HS-5 (cell line): ENCODE data around the gene MARCHF2.

ENCODE experiments used
- DNase-seq: peaks from one replicate; pipeline ENCODE4 v3.0.0-alpha.2; 2012; ENCODE audit warnings: low read depth

The MARCHF2 gene

DNA sequence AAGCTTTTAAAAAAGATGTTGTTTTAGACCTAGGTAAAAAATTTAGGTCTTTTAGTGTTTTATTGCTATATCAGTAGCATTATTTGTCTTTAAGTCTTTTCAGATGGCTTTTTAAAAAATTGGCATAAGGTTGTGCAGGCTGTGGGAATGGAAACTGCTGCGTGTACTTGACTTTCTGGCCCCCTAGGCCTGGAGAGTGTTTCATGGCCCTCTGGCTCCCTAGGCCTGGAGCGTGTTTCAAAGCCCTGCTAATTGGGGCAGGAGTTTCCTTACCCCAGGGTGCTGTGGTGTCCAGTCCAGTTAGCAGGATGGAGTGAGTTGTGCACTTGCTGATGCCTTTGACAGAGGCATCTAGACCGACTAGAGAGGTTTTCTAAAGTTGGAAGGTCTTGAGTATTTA, 65.5 kb downstream of the MARCHF2 start:
- no peak for DNase-seq

DNA sequence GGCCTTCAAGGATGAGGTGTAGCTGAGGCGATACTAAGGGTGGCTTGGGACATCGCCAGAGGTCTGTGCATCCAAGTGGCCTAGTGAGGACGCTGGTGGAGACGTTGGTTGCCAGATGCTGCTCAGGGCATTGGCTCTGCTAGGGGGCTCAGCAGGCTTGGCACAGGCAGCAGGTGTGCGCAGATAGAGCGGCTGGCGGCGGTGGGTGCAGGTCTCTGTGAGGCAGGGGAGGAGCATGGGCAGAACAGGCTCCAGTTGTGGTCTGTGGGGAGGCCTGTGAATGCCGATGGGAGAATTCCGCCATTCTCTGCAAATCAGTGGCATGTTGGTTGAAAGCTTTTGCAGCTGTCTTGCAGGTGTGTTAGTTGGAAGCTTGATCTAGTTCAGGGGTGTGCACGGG, 68.1 kb downstream of the MARCHF2 start:
- no peak for DNase-seq

DNA sequence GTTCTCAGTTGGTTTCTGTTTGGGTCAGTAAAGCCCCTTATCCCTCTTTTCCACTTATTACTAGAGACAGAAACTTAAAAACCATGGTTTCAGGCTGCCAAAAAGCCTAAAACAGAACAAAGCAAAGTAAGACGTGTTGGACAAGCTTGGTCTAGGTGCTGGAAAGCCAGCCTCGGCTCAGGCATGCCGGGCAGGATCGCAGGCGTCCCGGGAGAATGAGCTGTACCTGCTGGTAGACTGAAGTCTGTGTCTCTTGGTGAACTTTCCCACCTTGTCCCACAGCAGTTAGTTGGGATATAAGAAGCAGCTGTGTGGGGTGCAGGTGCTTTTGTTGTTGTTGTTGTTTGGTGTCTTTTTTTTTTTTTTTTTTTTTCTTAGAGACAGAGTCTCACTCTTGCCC, 68.5 kb downstream of the MARCHF2 start:
- no peak for DNase-seq

DNA sequence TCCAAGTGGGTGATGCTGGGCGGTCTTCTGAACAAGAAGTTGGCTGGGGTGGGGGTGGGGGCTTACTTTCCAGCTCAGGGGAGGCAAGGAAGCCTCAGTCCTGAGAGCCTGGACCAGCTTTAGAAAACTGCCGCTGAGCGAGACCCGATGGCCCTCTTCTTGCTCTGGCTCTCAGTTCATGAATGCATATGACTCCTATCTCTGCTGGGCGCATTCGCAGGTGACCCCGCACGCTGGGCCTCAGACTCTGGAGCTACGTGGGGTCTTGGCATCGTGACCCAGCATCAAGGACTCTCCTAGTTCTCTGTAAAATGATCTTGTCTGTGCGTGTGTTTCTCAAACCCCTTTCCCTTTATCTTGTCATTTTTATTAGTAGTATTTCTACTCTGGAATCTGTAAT, 69.6 kb downstream of the MARCHF2 start:
- DNase-seq = no peak

DNA sequence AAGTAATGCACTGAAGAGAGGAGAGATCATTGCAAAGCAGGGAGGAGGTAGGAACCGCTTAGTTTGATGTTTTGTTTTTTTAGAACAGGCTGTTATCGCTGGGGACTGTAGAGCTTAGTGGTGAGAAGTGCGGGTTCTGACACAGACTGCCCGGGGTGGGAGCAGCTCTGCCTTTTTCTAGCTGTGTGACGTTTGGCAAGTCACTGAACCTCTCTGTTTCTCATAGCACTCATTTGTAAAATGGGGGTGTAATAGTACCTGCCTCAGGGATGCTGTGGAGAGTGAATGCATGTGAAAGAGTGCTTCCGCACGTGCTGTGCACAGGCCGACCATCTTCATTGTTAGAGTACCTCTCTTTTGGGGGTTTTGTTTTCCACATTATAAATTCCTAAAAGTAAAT, 70.1 kb downstream of the MARCHF2 start:
- DNase-seq = no peak

DNA sequence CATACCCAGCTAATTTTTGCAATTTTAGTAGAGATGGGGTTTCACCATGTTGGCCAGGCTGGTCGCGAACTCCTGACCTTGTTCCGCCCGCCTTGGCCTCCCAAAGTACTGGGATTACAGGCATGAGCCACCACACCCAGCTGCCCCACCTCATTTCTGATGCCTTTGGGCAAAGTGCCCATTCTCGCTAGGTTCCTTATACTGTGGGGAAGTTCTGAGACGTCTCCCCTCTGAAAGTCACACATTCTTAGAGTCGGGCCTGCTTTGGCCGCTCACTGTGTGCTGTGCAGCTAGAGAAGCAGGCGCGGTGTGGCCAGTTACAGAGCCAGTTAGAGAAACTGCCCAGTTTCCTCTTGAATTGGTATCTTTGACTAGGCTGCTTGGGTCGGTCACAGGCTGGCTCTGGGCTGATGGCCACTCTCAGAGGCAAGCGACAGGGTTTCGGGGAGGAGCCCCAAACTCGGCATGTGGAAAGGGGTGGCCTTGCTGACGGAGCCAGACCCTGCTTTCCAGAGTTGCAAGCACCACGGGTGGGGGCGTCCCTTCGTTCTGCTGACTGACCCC, 71.3 kb downstream of the MARCHF2 start:
- no peak for DNase-seq

DNA sequence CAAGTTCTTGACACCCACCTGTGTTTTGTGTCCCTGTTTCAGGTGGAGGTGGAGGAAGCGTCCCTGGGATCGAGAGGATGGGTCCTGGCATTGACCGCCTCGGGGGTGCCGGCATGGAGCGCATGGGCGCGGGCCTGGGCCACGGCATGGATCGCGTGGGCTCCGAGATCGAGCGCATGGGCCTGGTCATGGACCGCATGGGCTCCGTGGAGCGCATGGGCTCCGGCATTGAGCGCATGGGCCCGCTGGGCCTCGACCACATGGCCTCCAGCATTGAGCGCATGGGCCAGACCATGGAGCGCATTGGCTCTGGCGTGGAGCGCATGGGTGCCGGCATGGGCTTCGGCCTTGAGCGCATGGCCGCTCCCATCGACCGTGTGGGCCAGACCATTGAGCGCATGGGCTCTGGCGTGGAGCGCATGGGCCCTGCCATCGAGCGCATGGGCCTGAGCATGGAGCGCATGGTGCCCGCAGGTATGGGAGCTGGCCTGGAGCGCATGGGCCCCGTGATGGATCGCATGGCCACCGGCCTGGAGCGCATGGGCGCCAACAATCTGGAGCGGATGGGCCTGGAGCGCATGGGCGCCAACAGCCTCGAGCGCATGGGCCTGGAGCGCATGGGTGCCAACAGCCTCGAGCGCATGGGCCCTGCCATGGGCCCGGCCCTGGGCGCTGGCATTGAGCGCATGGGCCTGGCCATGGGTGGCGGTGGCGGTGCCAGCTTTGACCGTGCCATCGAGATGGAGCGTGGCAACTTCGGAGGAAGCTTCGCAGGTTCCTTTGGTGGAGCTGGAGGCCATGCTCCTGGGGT, 72.7 kb downstream of the MARCHF2 start:
- DNase-seq = no peak

DNA sequence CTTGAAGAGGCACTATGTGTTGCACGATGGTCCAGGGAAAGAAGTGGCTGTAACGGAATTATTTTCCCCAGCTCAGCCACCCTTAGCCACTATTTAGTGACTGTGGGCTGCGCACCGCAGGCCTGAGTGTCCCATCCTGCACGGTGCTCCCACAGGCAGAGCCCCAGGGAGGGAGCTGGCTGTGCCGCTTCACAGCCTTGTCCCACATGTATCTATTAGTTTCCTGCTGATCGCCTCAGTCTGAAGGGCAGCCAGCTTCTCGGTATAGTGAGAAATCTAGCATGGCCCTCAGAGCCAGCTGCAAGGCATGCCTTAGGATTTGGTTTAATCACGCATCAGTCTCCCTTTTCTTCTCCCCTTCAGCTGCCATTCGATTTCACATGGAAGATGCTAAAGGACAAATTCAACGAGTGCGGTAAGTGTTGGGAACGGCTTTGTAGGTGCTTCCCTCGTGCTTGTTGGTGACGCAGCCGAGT, 73.6 kb downstream of the MARCHF2 start:
- no peak for DNase-seq

DNA sequence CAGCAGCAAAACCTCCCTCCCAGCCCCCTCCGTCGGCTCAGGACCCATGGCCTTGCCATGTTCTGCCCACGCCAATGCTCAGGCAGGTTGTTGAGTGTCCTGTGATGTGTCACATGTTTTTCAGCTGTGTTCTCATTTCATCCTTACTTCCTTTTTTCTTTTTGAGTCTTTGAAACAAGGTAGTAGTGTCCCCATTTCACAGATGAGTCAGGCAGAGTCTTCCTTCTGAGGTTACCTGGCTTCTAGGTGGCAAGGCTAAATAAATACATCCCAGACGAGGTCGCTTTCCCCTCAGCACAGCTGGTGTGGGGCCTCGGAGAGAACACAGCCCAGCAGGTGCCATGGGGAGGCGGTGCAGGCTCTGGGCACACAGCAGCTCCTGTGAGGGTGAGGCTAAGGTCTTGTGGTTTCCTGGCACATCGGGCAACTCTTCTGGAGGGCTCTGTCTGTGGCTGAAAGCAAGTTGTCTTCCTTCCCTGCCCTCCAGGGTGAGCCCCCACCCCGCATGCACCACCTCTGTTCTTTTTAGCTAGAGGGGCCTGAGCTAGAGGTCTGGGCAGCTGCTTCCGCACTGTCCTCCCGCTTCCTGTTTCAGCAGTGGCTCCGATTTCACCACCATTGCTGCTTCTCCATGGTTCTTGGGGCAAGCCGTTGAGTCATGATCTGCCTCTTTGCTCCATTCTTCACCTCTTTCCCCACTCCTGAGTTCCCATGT, 74.2 kb downstream of the MARCHF2 start:
- DNase-seq = no peak

DNA sequence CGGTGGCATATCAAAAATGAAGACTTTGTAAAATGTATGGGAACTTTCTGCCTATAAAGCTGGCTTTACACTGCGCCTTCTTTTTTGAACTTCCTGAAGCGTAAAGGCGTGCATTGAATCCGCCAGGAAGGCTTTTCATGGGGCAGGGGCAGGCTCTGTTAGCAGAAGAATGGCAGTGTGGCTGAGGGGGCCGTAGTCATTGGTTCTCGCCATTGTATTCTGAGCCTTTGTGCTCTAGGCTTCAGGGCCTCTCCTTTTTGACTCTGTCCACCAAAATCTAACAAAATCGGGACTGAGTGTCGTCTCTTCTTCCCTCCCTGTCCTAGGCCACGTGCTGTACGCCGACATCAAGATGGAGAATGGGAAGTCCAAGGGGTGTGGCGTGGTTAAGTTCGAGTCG, 75.3 kb downstream of the MARCHF2 start:
- DNase-seq = no peak
